GM18951 (cell line): ENCODE data around the gene SMAD3.

Experiments
- POLR2A ChIP-seq: IDR thresholded peaks from 4 replicates; pipeline ENCODE4 v1.6.1; 2011; ENCODE audit warnings: mild to moderate bottlenecking; ENCODE audit not compliant: insufficient read length, insufficient read depth; ENCODE audit errors: extremely low read depth
- in situ Hi-C: fragments of 300-500 bp; cut with MboI; formaldehyde crosslinking; loops from one replicate; pipeline ENCODE4 v1.12.0; 2022; ENCODE audit warnings: low sequenced_read_pairs, mixed read lengths, inconsistent platforms; ENCODE audit not compliant: unreplicated experiment

Gene SMAD3

GRCh38 chr15:67134871-67135492, 69.6 kb downstream of the SMAD3 start:
- TF ChIP-seq POLR2A, result no peak
- in situ Hi-C loops, result no loop called here

DNA sequence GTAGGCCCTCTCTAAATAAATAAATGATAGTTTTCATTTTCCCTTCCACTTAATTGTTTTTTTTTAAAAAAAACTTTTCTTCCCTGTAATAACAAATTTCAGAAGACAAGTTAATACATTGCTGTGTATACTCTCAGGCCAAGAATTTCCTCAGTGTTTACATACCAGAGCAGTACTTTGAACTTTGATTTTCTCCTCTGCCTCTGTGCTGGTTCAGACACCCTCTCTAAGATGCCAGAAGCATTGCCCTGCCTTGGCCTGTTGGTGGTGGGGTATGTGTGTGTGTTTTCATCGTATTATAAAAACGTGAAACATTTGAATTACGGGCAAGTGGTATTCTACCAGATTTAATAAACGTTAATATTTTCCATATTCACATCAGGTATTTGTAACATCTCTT, 70.1 kb downstream of the SMAD3 start:
- TF ChIP-seq POLR2A, result no peak
- in situ Hi-C loops, result no loop called here

DNA sequence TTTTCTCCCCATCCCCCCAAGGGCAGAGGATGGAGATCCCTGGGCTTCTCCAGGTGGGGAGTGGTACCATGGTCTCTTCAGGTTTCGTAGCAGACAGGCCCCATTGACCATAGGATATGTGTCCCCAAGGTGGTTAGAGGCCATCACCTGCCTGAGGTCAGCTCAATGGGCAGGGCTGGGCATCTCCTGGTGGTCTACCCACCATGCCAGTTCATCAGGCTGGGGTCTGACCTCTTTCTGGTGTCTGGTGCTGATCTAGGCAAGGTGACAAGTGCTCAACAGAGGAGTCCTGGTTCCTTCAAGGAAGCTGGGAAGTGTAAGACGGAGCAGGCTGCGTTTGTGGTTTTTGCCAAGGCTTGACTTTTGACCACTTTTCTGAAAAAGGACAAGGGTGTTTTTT, 71.4 kb downstream of the SMAD3 start:
- TF ChIP-seq POLR2A, result no peak
- in situ Hi-C loops, result no loop called here

DNA sequence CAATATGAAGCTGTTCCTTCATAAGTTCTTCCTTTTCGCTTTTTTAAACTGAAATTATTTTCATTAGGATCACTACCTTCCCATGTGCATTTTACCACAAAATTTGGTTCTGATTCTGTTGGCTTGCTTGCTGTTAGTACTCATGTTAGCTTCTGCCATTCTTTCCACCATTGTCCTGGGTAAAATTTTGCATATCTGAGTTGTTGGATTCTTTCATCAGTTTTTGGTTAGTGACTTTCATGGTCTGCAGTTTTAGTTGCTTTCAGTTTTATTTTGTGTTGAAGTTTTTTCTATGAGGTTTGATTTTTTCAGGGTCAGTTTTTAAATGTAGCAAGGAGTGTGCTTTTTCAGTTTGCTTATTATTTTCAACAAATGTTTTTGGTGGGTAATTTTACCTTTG, 71.9 kb downstream of the SMAD3 start:
- no peak for TF ChIP-seq POLR2A
- in situ Hi-C loops, result no loop called here

DNA sequence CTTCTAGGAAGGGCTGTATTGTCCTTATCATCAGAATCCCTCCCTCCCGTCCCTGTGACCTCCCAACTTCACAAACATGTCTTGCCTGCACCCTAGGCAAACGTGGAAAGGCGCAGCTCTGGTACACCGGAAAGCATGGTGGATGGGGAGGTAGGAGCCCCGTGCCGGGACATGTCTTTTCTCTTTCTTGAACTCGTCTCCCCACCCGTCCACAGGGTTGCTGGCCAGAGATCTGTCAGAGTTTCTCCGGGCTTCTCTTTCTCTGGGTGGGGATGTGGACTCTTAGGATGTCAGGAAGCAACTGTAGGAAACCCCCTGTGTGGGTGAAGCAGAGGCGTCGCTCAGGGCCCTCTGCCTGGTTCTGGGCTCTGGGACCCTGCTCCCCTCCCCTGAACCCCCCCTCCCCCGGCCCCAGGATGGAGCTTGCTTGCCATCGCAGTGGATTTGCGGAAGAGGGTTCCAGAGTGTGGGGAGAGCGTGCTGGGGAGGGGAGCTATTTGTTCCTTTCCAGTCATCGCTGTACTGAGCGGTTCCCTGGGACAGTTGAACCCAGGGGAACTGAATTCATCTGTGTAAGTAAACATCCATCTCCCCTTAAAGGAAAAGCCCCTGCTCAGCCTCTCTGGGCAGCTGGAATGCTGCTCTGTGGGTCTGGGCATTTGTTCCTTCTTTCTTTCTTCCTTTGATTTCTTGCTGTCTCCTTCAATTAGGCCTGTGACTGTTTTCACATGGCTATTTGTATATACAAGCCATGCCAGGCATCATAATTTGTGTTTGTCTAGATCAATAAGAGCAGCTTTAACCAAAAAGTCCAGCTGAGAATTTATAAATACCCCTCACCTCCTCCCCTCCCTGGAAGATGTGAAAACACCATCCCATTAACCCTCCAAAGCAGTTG, 72.8 kb downstream of the SMAD3 start:
- TF ChIP-seq POLR2A, result no peak
- in situ Hi-C loops, result no loop called here

DNA sequence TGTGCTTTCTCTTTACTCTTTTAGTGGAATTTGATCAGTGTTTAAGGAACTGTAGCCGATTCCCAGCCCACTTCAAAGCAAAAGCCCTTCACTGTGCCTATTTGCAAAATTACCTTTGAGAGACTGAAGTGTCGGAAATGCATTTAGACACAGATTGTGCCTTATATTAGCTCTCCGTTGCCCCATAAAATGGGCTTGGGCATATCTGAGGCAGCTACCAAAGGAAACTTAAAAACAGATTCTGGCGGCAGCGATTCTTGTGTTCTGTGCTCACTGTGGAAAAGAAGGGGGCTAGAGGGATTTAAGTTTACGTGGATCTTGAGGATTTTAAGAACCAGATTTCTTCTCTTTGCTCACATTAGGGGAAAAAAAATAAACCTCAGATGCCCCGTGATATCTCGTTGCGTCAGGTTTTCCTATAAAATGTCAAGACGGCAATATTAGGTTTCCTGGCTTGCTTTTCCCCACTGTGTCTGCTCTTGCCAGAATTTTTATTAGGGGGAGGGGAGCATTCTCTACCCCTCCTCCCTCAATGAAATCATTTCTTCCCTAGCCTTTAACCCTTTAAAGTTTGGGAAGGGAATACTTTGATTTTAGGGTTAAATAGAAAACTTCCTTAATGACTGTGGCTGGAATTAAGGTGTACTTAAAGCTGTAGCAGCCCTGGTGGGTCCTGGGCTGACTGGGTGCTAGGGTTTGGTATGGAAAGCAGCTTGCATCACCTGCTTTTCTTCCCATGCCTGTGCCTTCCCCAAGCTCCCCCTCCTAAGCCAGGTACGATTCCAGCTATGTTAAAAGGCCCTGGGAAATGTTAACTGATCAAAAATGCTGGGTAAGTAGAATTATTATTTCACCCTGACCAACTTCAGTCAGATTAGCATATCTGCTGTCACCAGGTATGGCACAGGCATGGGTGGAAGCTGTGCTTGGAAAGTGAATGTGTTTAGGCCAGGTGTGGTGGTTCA, 73.8 kb downstream of the SMAD3 start:
- in situ Hi-C loops, result no loop called here
- no peak for TF ChIP-seq POLR2A

- no peak for TF ChIP-seq POLR2A
- in situ Hi-C loops, result no loop called here
Measured at GRCh38 chr15:67140078-67140833, 74.9 kb downstream of the SMAD3 start.

DNA sequence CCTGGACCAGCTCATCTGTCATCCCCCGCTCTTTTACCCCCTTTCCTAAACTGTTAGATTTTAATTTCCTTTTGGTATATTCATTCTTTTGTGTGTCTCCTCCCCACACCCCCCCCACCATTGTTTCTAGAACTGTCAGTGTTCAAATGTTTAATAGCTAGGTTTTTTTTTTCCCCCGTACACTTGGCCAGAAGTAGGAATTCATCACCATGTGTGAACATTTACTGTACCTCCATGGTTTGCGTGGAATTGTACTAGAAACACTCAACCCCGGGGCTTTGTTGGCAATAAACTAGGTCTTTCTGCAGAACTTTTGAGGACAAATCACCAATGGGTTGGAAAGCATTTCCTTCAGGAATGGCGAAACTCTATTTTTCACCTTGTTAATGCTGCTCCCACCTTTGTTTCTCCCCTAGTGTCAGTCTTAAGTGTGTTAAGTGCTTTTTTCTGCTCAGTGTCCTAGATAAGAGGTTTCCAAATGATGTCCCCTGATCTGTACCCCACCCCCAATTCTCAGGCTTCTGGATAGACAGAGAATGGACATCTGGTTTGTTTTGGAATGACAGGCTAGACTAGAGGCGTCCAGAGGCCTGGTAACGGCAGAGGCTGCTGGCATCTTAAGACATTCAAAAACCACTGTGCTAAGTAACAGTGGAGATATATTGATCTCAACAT, 76.8 kb downstream of the SMAD3 start:
- no peak for TF ChIP-seq POLR2A
- in situ Hi-C loops, result no loop called here

DNA sequence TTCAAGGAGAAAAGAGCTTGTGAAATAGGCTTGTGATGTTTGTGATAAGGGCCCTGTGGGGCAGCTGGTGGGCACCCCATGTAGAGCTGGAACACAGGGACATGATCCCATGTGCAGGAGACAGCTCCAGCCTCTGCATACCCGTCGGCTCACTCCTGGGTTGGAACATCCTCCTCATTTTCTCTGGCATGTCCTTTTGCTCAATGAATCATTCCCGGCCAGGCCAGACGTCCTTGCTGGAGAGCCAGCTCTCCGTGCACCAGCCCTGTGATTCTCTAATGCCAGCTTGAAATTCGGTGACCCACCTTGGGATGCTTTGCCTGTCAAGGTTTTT, 77.3 kb downstream of the SMAD3 start:
- no peak for TF ChIP-seq POLR2A
- in situ Hi-C loops, result no loop called here

DNA sequence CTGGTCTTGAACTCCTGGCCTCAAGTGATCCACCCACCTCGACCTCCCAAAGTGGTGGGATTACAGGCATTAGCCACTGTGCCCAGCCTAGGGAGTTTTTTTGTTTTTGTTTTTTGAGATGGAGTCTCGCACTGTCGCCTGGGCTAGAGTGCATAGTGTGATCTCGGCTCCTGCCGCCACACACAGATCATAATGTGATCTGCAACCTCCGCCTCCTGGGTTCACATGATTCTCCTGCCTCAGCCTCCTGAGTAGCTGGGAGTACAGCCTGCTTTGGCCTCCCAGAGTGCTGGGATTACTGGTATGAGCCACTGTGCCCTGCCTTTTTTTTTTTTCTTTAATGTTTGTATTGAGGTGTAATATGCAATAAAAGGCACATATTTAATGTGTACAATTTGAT, 78.2 kb downstream of the SMAD3 start:
- TF ChIP-seq POLR2A, result no peak
- in situ Hi-C loops, result no loop called here

- TF ChIP-seq POLR2A, result no peak
- in situ Hi-C loops, result no loop called here
Measured at GRCh38 chr15:67144609-67145311, 79.4 kb downstream of the SMAD3 start.

GRCh38 chr15:67145312-67145610, 79.9 kb downstream of the SMAD3 start:
- TF ChIP-seq POLR2A, result no peak
- in situ Hi-C loops, result no loop called here
